Rectal smooth muscle tissue (tissue), 1 donor: ENCODE results near the gene DNAH7.

Experiments used
- H3K27ac ChIP-seq: one replicate; pipeline ENCODE4 v1.7.0; 2013; ENCODE audit warnings: low read depth, low read length, inconsistent platforms
- H3K27me3 ChIP-seq: one replicate; pipeline ENCODE4 v1.7.0; 2013; ENCODE audit warnings: low read length; ENCODE audit not compliant: control insufficient read depth, insufficient read depth
- H3K36me3 ChIP-seq: one replicate; pipeline ENCODE4 v1.7.0; 2013; ENCODE audit warnings: low read length; ENCODE audit not compliant: control insufficient read depth, insufficient read depth
- H3K4me1 ChIP-seq: one replicate; pipeline ENCODE4 v1.7.0; 2013; ENCODE audit warnings: low read length; ENCODE audit not compliant: control insufficient read depth, insufficient read depth
- H3K4me3 ChIP-seq: one replicate; pipeline ENCODE4 v1.7.0; 2013; ENCODE audit warnings: low read length
- H3K9ac ChIP-seq: one replicate; pipeline ENCODE4 v1.7.0; 2013; ENCODE audit warnings: low read length

Gene DNAH7

DNA sequence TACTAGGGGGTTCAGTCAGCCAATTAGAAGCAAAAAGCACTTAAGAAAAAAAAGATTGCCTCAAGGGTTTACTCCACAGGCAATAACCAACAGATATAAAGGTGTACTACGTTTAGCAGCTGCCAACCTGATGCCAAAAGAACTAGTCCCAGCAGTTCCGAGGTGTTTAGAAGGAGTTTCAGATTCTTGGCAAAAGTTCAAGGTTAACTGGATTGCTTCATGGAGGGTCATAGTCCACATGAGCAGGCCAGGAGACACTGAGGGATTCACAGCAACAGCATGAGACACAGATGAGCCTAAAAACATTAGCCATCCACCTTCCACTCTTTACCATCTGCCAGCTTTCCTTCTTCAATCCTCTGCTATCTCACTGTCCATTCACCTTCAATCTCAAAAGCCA, 4.9 kb upstream of the DNAH7 start:
- no peak overlapping the region for H3K4me3 ChIP-seq
- no peak overlapping the region for H3K9ac ChIP-seq
- no peaks in the 10 kb centered on the region for H3K27me3 ChIP-seq
- H3K27ac ChIP-seq: no peak overlapping the region
- no peaks in the 10 kb centered on the region for H3K4me1 ChIP-seq
- no peaks in the 10 kb centered on the region for H3K36me3 ChIP-seq

DNA sequence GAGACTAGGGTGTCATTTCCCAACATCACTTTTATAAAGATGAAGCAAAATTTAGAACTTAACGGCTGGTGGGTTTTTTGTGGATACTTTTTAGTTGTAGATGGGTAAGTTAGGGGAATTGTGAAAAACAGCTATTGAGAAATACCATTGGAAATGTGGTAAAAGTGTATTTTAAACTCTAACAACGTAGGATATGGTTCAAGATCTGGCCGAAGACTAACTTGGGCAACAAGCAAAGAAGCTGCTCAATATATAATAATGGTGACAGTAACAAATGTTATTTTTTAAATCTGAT, 1.6 kb downstream of the DNAH7 start:
- no peak overlapping the region for H3K27ac ChIP-seq
- H3K27me3 ChIP-seq: no peaks in the 10 kb centered on the region
- H3K4me1 ChIP-seq: peaks cover 2% of the 10 kb centered on the region
- H3K36me3 ChIP-seq: no peaks in the 10 kb centered on the region
- H3K9ac ChIP-seq: no peak overlapping the region
- H3K4me3 ChIP-seq: peak overlapping the region; percentile 11

DNA sequence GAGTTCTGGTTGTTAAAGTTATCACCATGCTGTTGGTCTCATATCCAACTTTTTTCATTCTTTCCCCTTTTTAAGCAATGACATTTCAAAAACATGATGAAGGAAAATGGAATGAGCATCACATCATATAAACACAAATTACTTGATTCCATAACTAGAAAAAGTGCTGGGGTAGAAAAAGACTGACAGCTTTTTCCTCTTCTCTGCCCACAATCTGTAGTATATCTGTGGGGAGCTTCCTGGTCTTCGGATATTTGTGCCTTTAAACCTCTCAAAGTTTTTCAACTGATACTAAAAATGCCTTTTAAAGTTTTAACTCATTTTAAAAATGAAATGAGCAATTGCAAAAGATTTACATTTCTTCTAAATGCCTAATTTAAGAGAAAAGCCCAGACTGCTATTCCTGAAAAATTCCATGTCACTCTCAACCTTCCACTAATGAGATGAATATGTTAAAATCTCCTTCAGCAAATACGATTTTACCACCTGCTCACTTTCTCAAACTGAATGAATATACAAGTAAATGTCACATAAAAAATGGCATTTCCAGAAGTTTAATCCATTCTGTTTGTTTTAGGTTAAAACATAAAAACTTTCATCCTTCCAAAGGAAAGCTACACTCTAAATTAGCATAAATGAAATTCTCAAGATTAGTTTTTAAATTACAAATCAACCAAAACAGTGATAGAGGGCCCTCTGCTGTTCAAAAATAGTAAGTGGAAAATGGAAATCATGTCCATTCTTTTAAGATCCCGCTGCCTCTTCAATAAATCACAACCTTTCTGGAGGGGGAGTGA, 2.1 kb downstream of the DNAH7 start:
- Histone ChIP-seq H3K27me3 (no peaks in the 10 kb centered on the region), H3K27ac (no peak overlapping the region), H3K4me1 (peaks cover 2% of the 10 kb centered on the region), H3K36me3 (no peaks in the 10 kb centered on the region), H3K4me3 (no peak overlapping the region), H3K9ac (no peak overlapping the region)

DNA sequence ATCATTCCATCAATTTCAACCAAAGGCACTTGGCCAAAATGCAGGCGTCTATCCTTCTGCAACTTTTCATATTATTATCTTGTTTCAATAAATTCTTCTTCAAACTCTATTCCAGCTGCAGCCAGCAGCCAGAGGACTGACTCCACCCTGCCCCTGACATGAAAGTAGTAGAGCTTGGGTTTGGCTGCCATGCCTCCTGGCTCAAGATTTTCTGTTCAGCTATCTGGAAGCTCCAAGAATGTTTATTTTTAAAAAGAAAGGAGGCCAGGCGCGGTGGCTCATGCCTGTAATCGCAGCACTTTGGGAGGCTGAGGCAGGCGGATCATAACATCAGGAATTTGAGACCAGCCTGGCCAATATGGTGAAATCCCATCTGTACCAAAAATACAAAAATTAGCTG, 4.9 kb downstream of the DNAH7 start:
- no peak overlapping the region for H3K9ac ChIP-seq
- no peak overlapping the region for H3K27ac ChIP-seq
- peaks cover 2% of the 10 kb centered on the region for H3K4me1 ChIP-seq
- H3K4me3 ChIP-seq: no peak overlapping the region
- no peaks in the 10 kb centered on the region for H3K36me3 ChIP-seq
- no peaks in the 10 kb centered on the region for H3K27me3 ChIP-seq

DNA sequence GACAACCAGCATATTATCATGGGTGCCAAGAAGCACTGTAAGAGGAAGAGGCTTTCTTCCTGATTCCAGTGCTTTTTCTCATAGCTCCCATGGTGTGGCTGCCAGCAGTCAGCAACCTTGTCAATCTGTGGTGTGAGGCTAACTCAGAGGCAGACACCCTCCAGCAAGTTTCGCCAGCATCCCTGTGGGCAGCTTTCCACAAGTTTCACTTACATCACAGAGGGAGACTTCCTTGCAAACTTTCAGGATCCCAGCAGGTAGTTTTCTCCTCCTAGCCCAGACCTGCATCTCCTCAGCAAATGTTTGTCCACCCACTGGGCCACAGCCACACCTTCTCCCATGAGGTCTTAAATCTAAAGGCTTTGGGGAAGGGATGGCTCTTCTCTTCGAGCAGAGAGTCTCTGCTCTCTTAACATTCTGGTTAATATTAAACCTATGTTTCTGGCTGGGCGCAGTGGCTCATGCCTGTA, 9.1 kb downstream of the DNAH7 start:
- H3K36me3 ChIP-seq: no peaks in the 10 kb centered on the region
- H3K4me3 ChIP-seq: no peak overlapping the region
- H3K9ac ChIP-seq: no peak overlapping the region
- H3K27ac ChIP-seq: no peak overlapping the region
- no peaks in the 10 kb centered on the region for H3K27me3 ChIP-seq
- no peaks in the 10 kb centered on the region for H3K4me1 ChIP-seq

DNA sequence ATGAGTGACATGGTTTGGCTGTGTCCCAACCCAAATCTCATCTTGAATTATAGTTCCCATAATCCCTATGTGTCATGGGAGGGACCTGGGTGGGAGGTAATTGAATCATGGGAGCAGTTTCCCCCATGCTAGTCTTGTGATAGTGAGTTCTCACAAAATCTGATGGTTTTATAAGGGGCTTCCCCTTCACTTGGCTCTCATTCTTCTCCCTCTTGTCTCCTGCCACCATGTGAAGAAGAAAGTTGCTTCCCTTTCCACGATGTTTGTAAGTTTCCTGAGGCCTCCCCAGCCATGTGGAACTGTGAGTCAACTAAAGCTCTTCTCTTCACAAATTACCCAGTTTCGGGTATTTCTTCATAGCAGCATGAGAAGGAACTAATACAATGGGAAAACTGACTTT, 14.0 kb downstream of the DNAH7 start:
- Histone ChIP-seq H3K4me1 (no peaks in the 10 kb centered on the region), H3K4me3 (no peak overlapping the region), H3K27ac (no peak overlapping the region), H3K9ac (no peak overlapping the region), H3K27me3 (no peaks in the 10 kb centered on the region), H3K36me3 (no peaks in the 10 kb centered on the region)

DNA sequence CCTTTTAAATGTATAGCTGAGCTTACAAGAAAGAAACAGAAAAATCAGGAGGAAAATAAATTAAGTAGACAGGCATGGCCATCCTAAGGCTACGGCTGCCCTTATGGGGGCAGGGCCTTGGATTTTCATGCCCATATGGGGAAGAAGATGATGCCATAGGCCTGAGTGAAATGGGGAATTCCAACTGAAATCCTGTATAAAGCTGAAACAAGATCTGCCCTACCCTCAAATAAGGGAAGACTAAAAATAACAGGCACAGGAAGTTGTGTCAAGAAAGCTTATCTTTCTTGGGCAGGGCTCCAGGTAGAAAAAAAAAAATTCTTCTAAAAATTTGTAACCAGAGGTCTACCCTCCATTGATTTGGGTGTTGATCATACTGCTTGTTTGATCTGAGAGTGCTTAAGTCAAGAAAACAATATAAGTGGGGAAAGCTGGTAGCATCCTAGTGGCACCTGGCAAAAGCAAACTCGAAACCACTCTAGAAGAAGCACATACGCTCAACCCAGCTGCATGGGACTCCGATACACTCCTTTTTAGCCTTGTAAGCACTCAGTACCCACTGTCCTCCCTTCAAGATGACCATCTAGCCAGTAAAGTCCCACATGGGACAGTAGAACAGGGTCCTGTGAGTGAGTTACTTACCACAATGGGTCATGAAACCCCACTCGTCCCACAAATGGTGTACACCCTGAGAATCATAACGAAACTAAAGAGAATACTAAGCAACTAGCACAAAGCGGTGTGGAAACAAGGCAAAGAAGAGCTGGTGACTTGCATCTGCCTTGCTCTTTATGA, 22.3 kb downstream of the DNAH7 start:
- H3K27me3 ChIP-seq: no peaks in the 10 kb centered on the region
- no peak overlapping the region for H3K9ac ChIP-seq
- no peak overlapping the region for H3K4me3 ChIP-seq
- H3K27ac ChIP-seq: no peak overlapping the region
- no peaks in the 10 kb centered on the region for H3K4me1 ChIP-seq
- no peaks in the 10 kb centered on the region for H3K36me3 ChIP-seq

DNA sequence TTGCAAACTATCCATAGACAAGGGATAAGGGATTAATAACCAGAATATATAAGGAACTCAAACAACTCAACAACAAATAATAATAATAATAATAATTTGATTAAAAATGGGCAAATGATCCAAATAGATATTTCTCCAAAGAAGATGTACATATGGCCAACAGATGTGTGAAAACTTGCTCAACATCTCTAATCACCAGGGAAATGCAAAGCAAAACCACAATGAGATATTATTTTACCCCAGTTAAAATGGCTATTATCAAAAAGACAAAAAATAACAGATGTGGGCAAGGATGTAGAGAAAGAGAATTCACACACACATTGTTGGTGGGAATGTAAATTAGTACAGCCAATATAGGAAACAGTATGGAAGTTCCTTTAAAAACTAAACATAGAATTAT, 26.9 kb downstream of the DNAH7 start:
- Histone ChIP-seq H3K9ac (no peak overlapping the region), H3K27ac (no peak overlapping the region), H3K4me3 (no peak overlapping the region), H3K36me3 (no peaks in the 10 kb centered on the region), H3K27me3 (no peaks in the 10 kb centered on the region), H3K4me1 (no peaks in the 10 kb centered on the region)

DNA sequence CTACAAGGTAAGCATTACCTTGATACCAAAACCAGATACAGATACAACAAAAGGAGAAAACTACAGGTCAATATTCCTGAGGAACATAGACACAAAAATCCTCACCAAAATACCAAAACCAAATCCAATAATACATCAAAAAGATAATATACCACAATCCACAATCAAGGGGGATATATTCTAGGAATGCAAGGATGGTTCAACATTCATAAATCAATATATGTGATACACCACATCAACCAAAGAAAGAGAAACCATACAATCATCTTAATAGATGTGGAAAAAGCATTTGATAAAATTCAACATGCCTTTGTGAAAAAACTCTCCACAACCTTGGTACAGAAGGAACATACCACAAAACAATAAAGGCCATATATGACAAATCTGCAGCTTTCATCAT, 28.4 kb downstream of the DNAH7 start:
- Histone ChIP-seq H3K4me3 (no peak overlapping the region), H3K9ac (no peak overlapping the region), H3K36me3 (no peaks in the 10 kb centered on the region), H3K27ac (no peak overlapping the region), H3K27me3 (no peaks in the 10 kb centered on the region), H3K4me1 (no peaks in the 10 kb centered on the region)

DNA sequence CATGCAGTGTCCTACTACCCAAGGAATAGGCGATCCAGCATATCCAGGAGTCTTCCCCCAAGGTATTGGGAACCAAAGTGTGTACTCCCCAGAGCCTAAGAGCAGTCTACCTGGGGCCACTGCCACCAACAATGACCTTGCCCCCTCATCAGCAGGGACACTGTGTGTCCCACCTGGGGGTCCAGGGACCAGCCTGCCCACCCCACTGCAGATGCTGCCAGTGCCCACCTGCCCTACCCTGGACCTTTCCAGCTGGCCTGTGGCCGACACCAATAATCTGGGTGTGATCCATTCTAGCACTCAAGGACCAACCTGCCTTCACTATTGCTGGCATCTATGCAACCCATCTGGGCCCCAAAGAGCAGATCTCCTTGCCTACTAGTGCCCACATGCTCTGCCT, 32.2 kb downstream of the DNAH7 start:
- H3K4me3 ChIP-seq: no peak overlapping the region
- no peaks in the 10 kb centered on the region for H3K36me3 ChIP-seq
- no peak overlapping the region for H3K9ac ChIP-seq
- no peaks in the 10 kb centered on the region for H3K4me1 ChIP-seq
- no peaks in the 10 kb centered on the region for H3K27me3 ChIP-seq
- no peak overlapping the region for H3K27ac ChIP-seq

DNA sequence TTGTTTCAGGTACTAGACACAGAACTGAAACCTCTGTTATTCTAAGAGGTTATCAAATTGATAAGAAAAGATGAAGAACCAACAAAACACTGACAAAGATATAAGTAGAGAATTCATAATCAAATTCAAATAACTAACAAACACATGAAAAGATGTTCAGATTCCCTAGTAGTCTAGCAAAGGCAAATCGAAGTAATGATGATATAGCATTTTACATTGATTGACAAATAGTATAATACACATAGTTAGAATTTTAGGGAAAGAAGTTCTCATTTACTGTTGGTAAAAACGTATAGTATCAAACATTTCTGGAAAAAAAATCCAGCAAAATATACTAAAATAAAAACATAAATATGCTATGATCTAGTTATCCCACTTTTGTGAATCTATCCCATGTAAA, 50.6 kb downstream of the DNAH7 start:
- H3K27ac ChIP-seq: no peak overlapping the region
- no peaks in the 10 kb centered on the region for H3K4me1 ChIP-seq
- H3K9ac ChIP-seq: no peak overlapping the region
- H3K27me3 ChIP-seq: no peaks in the 10 kb centered on the region
- no peak overlapping the region for H3K4me3 ChIP-seq
- no peaks in the 10 kb centered on the region for H3K36me3 ChIP-seq

DNA sequence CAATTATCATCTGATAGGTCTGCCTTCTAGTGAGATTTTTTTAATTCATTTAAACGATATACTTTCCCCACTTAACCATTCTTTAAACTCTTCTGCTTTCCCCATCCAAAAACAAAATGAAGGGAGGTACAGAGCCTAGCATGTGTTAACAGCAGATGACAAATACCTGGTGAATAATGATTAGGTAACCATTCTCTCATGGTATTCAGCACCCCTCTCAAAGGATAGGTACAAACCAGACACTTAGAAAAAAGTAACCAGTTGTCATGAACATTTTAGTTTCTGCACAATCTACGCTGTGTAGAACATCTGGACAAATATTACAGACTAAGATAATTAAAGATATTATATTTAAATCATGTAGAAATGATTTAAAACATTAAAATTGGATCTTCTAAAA, 56.3 kb downstream of the DNAH7 start:
- no peak overlapping the region for H3K9ac ChIP-seq
- H3K36me3 ChIP-seq: no peaks in the 10 kb centered on the region
- H3K4me1 ChIP-seq: no peaks in the 10 kb centered on the region
- H3K27me3 ChIP-seq: no peaks in the 10 kb centered on the region
- no peak overlapping the region for H3K4me3 ChIP-seq
- H3K27ac ChIP-seq: no peak overlapping the region

DNA sequence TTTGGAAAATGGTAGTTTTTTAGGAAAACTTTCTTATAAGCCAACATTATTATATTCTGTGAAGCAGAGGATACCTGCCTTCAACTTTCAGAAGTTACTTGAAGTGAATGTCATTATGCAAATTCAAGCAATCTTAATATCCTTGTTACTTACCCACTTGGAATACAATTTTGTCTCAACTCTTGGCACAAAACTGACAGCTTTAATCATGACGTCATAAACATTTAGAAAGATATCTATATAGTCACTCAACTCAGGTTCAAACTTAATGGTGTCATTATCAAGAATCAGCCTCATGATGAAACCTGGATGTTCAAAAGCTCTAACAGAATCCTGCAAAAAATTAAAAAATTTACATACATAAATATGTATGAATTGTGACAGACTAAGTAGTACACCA, 68.1 kb downstream of the DNAH7 start:
- no peaks in the 10 kb centered on the region for H3K4me1 ChIP-seq
- H3K36me3 ChIP-seq: no peaks in the 10 kb centered on the region
- H3K4me3 ChIP-seq: no peak overlapping the region
- H3K9ac ChIP-seq: no peak overlapping the region
- no peaks in the 10 kb centered on the region for H3K27me3 ChIP-seq
- H3K27ac ChIP-seq: no peak overlapping the region
